GM12892 (cell line): Measurements from ENCODE around the gene CACNA2D3.

Experiments
- POLR2A ChIP-seq: IDR thresholded peaks from 2 replicates; pipeline ENCODE4 v1.6.1; 2011; ENCODE audit warnings: low read depth, low read length, control low read depth
- TAF1 ChIP-seq: IDR thresholded peaks from 2 replicates; pipeline ENCODE4 v1.6.1; 2011; ENCODE audit warnings: low read depth, mild to moderate bottlenecking, control low read depth, low read length, borderline replicate concordance

DNA sequence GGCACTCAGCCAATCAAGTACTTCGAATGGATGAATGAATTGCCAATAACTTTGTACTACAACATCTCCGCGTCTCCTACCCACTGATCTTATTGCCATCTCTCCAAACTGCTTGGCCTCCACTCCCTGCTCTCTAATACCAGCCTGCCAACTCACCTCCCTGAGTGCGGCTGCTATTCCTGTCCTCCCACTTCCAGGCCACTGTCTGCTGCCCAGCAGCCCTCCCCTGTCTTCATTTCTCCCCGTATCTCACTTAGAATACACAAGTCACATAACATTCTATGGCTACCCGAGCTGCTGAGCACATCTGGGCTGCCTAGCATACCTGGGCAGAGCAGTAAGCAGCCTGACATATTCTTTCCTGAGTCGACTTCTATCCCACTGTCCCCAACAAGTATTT is 955.4 kb downstream of the CACNA2D3 start:
- TF ChIP-seq POLR2A: no peak
- no peak for TF ChIP-seq TAF1
